ENCODE data around the gene MEGF11. TPM values are rescaled to one million over a fixed set of nuclear protein-coding genes. Genes with fewer than 3 reads are reported as not detected.

Gene MEGF11
- total RNA-seq, 3 donors from 2014 or later = not detected

DNA sequence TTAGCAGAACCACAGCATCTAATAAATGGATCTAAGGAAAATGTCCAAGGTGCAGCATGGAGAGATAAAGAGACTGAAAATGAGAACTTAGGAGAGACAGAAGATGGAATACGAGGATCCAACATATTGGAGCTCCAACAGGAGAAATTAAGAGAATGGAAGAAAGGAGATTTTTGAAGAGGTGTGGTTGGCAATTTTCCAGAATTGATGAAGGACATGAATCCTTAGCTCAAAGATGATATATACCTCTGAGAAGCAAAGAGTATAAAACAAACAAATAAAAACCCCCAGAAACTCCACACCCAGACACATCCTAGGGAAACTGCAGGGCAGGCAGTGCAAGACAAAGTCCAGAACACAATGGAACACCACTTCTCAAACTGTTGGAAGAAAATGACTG, 141.2 kb downstream of the MEGF11 start:
- TF ChIP-seq POLR2AphosphoS5 (IDR thresholded peaks at IDR 0.05) = no peak
- TF ChIP-seq, protein P1, sequence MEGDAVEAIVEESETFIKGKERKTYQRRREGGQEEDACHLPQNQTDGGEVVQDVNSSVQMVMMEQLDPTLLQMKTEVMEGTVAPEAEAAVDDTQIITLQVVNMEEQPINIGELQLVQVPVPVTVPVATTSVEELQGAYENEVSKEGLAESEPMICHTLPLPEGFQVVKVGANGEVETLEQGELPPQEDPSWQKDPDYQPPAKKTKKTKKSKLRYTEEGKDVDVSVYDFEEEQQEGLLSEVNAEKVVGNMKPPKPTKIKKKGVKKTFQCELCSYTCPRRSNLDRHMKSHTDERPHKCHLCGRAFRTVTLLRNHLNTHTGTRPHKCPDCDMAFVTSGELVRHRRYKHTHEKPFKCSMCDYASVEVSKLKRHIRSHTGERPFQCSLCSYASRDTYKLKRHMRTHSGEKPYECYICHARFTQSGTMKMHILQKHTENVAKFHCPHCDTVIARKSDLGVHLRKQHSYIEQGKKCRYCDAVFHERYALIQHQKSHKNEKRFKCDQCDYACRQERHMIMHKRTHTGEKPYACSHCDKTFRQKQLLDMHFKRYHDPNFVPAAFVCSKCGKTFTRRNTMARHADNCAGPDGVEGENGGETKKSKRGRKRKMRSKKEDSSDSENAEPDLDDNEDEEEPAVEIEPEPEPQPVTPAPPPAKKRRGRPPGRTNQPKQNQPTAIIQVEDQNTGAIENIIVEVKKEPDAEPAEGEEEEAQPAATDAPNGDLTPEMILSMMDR (IDR thresholded peaks at IDR 0.05) = no peak
- TF ChIP-seq POLR2A (IDR thresholded peaks at IDR 0.05) = no peak
- Histone ChIP-seq H3K9me3 (no peaks in the 10 kb centered on the region), H3K27me3 (peaks cover 0 to 15% of the 10 kb centered on the region in 2 donors), H3K27ac (no peak overlapping the region), H3K36me3 (no peaks in the 10 kb centered on the region), H3K4me1 (no peaks in the 10 kb centered on the region), H3K4me3 (no peak overlapping the region)
- intact Hi-C loops (cut with DNase I; ENCODE audit: low total_unique reads) = no loop called here
- DNase-seq (ENCODE audit: low spot score in 2 of 2) = no peak

GRCh38 chr15:66111363-66111762, 142.2 kb downstream of the MEGF11 start:
- no peak for DNase-seq (ENCODE audit: low spot score in 2 of 2)
- Histone ChIP-seq H3K36me3 (no peaks in the 10 kb centered on the region), H3K4me1 (no peaks in the 10 kb centered on the region), H3K4me3 (no peak overlapping the region), H3K27ac (no peak overlapping the region), H3K27me3 (peaks cover 0 to 16% of the 10 kb centered on the region in 2 donors), H3K9me3 (no peaks in the 10 kb centered on the region)
- no peak for TF ChIP-seq POLR2AphosphoS5 (IDR thresholded peaks at IDR 0.05)
- TF ChIP-seq POLR2A (IDR thresholded peaks at IDR 0.05) = no peak
- TF ChIP-seq, protein P1 (IDR thresholded peaks at IDR 0.05) = no peak
- intact Hi-C loops (cut with DNase I; ENCODE audit: low total_unique reads) = no loop called here

- H3K4me3 ChIP-seq = no peak overlapping the region
- no peaks in the 10 kb centered on the region for H3K9me3 ChIP-seq
- H3K36me3 ChIP-seq = no peaks in the 10 kb centered on the region
- TF ChIP-seq, protein P1 (IDR thresholded peaks at IDR 0.05) = no peak
- TF ChIP-seq POLR2AphosphoS5 (IDR thresholded peaks at IDR 0.05) = no peak
- no peak for TF ChIP-seq POLR2A (IDR thresholded peaks at IDR 0.05)
- H3K27ac ChIP-seq = no peak overlapping the region
- DNase-seq (ENCODE audit: low spot score in 2 of 2) = no peak
- peaks cover 0 to 14% of the 10 kb centered on the region in 2 donors for H3K27me3 ChIP-seq
- no peaks in the 10 kb centered on the region for H3K4me1 ChIP-seq
- intact Hi-C loops (cut with DNase I; ENCODE audit: low total_unique reads) = no loop called here
Measured at GRCh38 chr15:66110864-66111263, 142.7 kb downstream of the MEGF11 start.

GRCh38 chr15:66109826-66110225, 143.7 kb downstream of the MEGF11 start:
- H3K4me1 ChIP-seq = no peaks in the 10 kb centered on the region
- intact Hi-C loops (cut with DNase I; ENCODE audit: low total_unique reads) = no loop called here
- H3K4me3 ChIP-seq = no peak overlapping the region
- no peaks in the 10 kb centered on the region for H3K9me3 ChIP-seq
- H3K27ac ChIP-seq = no peak overlapping the region
- peak in 1 of 2 donors; percentile 46 for DNase-seq (ENCODE audit: low spot score in 2 of 2)
- H3K27me3 ChIP-seq = peaks cover 0 to 15% of the 10 kb centered on the region in 2 donors
- TF ChIP-seq POLR2A (IDR thresholded peaks at IDR 0.05) = no peak
- no peak for TF ChIP-seq POLR2AphosphoS5 (IDR thresholded peaks at IDR 0.05)
- TF ChIP-seq, protein P1 (IDR thresholded peaks at IDR 0.05) = no peak
- H3K36me3 ChIP-seq = no peaks in the 10 kb centered on the region

- no peak overlapping the region for H3K4me3 ChIP-seq
- H3K27ac ChIP-seq = no peak overlapping the region
- H3K27me3 ChIP-seq = peaks cover 0 to 15% of the 10 kb centered on the region in 2 donors
- intact Hi-C loops (cut with DNase I; ENCODE audit: low total_unique reads) = no loop called here
- peak in 1 of 2 donors; percentile 43 for DNase-seq (ENCODE audit: low spot score in 2 of 2)
- no peak for TF ChIP-seq POLR2AphosphoS5 (IDR thresholded peaks at IDR 0.05)
- no peak for TF ChIP-seq POLR2A (IDR thresholded peaks at IDR 0.05)
- TF ChIP-seq, protein P1 (IDR thresholded peaks at IDR 0.05) = no peak
- no peaks in the 10 kb centered on the region for H3K9me3 ChIP-seq
- no peaks in the 10 kb centered on the region for H3K36me3 ChIP-seq
- H3K4me1 ChIP-seq = no peaks in the 10 kb centered on the region
Measured at GRCh38 chr15:66108483-66109265, 144.9 kb downstream of the MEGF11 start.

Measured in breast epithelium (tissue), 4 donors.